GM20431 (cell line): ENCODE results near the gene APP.
"Not testable (repeated sequence)": the region's sequence is repeated elsewhere in the genome, so short reads cannot be mapped to it uniquely, and the experiment has no call there.

ENCODE experiments used
- in situ Hi-C: fragments of 300-500 bp; cut with MseI, MboI; formaldehyde crosslinking; loops from one replicate; pipeline ENCODE4 v1.15.0; 2020; ENCODE audit warnings: low sequenced_read_pairs; ENCODE audit not compliant: unreplicated experiment

The APP gene

DNA sequence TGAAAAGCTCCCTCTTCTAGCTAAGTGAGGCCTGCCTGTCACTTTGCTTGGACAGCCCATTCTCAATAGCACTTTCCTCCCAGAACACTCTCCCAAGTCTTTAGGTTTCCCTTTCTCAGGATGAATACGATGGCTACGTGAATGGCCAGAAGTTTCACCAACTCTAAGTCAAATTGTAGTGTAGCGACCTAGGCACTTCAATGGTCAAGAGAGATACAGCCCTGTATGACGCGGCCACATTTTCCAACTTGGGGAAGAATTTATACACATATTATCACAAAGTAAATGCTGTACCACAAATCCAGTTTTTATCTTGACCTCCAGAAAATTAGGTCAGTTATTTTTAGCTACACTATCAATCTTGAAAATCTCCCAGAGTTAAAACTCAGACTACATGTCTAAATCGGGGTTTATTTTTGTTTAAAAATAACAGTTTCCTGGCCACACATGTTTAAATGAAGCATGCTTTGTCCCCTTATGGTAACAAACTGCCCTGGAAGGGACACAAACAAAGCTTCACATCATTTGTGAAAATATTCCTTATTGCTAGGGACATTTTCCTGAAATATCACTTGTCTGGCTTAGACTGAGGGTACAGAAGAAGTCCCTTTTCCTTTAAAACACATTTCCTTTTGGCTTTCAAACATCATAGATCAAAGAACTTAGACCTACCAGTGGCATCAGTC is 243.2 kb downstream of the APP start:
- in situ Hi-C loops = no loop called here

DNA sequence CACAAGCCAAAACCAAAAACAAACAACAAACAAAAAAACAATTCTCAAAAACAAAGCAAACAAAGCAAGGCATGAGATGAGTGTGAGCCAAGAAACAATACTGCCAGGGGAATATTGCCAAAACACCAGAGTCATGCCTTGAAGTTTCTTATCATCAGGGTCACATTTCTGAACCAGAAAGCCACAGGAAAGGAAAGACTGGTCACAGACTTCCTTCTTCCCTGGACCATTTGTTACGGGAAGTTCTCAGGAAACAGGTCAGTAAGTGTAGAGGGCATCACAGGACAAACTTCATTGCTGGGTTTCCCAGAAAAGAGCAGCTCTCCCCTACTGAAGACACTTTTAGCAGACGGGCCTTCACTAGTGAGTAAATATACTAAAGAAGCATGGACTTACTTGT is 244.6 kb downstream of the APP start:
- in situ Hi-C loops = no loop called here

DNA sequence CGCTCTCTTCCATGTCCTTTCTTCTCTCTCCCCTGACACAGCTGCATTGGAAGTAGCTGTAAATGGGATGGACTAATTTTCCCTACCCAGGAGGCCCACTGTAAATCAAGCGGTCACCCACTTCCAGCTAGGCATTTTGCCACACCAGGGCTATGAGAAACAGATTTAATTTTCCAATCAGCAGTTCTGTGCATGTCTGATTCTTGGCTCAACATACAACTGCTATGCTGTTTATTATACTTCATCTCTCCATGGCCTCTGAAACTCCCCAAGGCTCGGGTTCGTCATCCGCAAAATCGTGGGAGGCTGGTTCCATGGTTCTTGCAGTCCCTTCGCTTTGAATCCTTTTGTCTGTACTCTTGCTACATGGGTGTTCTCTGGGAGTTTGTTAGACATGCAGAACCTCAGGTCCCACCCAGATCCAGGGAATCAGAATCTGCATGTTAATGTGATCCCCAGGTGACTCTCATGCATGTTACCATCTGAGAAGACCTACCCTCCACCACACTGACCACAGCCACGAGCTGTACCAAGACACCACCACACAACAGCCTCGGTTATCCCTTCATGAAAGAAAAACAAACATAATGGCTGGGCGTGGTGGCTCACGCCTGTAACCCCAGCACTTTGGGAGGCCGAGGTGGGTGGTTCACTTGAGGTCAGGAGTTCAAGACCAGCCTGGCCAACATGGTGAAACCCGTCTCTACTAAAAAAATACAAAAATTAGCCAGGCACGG is 245.3 kb downstream of the APP start:
- in situ Hi-C loops = no loop called here

DNA sequence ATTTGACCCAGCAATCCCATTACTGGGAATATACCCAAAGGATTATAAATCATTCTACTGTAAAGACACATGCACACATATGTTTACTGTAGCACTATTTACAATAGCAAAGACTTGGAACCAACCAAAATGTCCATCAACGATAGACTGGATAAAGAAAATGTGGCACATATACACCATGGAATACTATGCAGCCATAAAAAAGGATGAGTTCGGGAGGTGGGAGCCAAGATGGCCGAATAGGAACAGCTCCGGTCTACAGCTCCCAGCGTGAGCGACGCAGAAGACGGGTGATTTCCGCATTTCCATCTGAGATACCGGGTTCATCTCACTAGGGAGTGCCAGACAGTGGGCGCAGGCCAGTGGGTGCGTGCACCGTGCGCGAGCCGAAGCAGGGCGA is 252.4 kb downstream of the APP start:
- in situ Hi-C loops = not testable (repeated sequence)

DNA sequence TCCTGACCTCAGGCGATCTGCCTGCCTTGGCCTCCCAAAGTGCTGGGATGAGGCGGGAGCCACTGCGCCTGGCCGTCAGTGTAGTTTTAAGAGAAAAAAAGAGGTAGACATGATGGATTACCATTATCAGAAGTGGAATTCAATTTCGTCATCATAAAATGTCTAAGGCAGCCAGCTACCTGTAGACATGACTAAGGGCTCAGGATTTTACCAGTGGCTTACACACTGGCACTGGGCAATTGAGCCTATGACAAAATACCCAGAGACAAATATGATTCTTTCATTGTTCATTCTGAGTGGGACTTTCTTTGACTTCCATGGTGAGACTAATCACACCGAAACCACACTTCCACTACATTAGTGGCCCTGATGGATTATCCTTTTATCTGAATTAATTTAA is 254.3 kb downstream of the APP start:
- in situ Hi-C loops = no loop called here

DNA sequence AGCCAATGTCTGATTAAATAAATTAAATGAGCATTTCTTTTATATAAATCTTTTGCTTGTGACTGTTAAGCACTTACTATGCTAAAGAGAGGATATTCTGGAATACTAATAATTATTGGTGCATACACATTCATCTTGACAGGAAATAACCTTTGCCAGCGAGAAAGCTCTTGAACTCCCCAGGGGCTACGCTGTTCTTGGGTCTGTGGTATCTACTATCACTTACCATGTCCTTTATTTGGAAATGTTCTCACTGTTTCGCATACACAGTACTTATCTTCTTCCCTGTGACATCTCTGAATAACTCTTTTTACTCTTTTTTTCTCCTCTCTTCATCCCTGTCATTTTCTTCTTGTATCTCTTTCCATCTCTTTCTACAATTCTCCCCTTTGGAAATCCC is 257.1 kb downstream of the APP start:
- in situ Hi-C loops = no loop called here

DNA sequence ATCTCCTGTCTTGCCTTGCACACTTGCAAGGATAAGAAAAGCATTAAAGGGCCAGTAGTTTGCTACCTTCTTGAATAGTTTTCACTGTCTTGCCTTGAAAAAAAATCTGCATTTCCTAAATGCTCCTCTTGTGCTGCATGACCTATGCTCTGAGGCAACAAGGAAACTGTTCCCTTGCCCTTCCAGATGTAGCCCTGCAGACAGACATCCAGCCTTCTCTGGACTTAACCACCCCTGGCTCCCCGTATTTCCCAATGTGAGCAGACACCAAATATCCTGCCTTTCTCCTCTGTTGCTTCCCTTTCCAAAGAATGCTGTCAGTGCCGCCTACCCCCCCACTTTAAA is 258.2 kb downstream of the APP start:
- in situ Hi-C loops = no loop called here

DNA sequence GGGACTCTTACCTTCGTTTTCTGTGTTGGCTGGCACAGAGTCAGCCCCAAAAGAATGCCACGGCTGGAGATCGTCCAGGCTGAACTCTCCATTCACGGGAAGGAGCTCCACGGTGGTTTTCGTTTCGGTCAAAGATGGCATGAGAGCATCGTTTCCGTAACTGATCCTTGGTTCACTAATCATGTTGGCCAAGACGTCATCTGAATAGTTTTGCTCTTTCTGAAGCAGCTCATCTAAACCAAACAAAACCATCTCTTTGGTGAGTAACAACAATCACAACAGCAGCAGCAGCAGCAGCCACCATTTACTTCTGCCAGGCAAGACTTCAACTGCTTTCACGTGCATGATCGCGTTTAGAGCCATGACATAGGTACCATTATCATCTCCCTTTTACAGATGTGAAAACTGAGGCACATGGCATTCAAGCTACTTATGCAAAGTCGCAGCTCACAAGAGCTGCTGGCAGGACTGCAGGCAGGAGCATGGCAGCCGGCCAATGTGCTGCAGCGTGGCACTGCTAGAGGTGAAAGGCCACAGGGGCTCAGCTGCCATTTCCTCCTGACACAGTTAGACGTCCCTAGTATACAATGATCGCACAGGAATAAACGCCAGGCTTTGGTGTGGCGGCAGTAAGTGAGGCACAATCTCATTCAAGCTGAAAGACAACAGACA is 258.7 kb downstream of the APP start:
- in situ Hi-C loops = no loop called here

DNA sequence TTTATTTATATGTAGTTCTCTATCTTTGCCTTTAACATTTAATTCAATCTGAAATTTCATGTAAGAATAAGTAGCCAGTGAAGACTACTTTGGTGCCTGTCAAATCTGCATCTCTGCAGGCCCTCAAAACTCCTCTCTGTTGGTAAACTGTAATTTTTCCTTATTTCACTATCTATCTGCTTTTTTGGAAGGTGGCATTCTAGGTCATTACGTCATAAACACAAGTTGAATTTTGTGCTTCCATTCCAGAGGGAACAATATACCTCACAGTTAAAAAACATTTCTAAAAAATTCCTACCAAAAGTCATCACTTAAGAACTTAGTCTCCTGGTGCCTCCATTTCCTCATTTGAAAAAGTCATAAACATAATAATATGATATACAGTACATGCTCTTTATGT is 259.8 kb downstream of the APP start:
- in situ Hi-C loops = no loop called here

DNA sequence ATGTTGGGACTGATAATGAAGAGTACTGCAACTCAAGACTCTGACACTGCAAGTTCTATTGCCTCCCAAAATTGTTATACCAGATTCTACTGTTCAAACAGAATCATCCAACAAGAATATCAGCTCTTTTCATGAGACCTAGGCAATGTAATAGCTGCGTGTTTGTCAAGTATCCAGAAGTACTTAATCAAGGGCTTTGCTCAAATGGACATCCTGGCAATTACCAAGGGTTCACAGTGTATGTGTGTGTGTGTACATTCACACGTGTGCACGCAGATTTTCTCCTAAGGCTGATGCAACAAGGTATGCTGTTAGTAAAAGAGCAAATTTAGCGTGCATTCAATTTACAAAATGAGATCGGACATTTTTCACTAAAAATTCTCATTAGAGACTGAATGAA is 261.2 kb downstream of the APP start:
- in situ Hi-C loops = no loop called here

DNA sequence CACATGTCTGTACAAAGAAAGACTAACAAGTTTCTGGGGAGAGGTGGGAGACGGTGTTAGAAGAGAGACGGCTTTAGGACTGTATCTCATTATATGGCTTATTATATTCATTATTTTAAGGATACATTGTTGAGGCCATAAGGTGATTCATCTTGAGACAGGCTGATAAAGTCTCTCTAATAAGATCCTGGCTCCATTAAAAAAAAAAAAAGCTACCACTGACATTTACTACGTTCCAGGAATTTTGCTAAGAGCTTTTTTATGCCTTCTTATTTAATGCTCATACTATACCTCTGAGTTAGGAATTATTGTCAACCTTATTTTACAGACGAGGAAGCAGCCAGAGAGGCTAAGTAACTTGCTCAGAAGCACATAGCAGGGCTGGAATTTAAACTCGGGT is 262.1 kb downstream of the APP start:
- in situ Hi-C loops = no loop called here

DNA sequence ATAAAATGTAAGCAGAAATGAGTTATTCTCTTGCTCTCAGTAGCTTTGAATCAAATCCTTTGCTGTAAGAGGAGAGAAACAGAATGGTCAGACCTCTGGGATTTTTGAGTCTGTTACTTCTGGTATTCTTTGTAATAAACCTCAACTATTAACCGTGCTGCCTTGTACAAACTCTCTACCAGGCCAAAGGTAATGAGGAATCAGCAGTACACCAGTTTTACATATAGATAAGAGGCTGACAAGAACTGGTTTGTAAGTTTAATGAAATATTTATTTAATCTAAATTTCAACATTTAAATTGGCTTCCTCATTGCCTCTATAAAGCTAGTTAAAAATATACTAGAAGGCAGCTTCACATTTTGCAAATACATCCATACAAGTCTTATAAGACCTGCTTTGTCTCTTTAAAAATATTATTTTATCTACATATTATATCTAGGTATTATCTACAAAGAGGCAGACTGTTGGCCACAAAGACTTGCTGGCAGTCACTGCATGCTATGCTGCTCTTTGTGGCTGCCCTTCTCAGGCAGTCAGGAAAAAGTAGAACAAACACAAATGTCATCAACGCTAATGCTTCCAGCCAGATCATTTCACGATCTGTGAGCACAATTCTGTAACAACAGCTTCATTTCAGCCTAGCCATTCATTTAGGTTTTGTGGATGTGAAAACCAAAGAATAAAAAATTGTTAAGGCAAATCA is 262.8 kb downstream of the APP start:
- in situ Hi-C loops = no loop called here

DNA sequence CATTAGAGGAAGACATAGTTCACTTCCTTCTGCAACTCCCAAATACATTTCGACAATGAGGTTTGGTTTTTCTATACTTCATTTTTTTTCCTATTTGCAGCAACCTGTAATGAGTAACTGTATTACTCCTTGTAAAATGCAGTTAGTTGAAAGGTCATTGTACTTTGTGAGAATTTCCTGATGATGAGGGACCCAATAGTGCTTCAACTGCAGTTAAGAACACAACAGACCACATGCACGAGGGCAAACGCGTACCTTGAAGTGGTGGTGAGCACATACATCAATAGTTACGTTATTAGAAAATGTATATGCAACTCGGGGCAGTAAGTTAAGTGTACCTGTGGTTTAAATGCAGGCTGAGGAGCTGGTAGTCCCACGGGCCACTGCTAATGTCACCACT is 264.0 kb downstream of the APP start:
- in situ Hi-C loops = no loop called here

DNA sequence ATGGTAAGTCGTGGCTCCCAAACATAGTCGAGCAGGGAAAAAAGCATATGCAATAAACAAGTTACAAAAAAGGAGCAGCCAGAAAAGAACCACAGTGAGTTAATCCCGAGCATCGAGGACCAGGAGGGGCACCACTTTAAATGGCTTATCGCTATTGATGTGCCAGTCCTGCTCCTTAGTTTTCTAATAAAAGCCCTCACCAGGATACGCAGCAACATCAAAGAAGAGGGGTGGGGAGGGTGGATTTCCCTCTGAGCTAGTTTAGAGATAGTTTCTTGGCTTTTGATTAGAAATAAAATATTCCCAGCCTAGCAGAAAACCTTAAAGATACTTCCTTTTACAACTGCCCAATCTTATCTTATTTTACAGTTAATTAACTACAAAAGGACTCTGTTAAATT is 265.4 kb downstream of the APP start:
- in situ Hi-C loops = no loop called here

DNA sequence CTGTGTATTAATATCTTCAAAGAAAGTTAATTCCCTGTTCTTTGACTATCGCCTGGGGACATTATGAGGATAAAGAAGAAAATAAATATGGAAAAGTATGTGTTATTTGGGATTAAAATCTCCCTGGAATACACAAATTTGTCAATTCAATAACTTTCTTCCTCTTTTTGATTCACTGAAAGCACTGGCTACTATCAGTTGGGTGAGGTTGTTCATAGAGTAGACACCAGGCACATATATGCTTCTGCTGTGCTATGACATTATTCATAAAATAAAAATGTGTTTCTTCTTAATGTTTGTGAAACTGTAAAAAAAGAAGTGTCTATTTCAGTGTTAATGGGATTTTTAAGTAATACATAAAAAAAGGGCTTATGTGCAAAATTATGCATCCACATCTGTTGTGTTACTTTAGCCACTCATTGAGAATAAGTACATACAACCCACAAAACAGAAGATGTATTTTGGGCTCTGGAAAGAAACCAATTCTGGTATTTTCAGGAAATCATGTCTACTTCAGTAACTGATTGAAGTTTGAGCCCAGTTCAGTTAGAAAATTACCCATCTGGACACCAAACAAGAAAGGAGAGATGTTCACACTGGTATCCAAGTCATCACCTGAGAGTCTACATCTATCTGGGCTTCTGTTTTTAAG is 266.4 kb downstream of the APP start:
- in situ Hi-C loops = no loop called here

DNA sequence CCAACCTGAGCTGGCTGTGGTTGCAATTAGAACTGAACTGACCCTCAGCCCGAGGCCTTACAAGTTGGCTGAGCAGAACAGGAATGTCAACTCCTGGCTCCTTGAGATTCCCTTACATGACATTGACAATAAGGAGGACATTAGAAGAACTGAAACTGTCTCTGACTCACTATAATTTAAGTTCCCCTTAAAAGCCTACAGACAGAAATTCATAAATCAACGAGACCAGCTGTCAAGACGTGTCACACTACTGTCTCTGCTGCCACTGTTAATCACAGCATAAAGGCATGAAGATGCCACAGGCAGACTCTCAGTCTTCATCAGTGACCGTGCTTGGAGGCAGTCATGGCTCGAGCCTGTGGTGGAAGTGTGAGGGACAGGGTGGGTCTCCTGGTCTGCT is 267.0 kb downstream of the APP start:
- in situ Hi-C loops = no loop called here

DNA sequence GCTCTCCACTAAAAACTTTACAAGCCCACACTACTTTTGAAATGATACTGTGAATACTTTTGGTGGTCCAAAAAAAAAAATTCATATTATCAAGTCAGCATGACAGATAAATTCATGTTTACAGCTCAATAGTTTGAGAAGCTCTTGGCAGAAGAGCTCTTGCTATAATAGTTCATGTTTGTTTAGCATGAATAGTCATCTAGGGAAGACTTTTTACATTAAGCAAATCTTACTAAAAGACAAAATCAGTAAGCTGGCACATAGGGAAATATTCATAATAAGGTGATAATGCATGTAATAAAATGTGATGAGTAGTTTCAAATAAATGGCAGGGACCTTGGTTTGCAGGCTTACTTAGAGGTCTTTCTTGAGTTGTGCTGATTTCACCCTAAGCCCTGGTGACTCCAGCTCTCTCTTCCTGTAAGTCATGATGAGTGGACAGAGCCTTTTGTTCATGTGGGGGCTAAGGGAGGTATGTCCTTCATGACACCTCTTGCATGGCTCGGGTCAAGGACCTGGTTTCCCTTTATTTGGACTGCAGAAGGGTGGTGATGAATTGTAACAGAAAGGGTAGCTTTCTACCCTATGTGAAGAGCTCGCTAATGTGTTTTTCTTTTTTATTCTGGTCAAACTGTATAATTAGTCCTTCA is 269.1 kb downstream of the APP start:
- in situ Hi-C loops = no loop called here

DNA sequence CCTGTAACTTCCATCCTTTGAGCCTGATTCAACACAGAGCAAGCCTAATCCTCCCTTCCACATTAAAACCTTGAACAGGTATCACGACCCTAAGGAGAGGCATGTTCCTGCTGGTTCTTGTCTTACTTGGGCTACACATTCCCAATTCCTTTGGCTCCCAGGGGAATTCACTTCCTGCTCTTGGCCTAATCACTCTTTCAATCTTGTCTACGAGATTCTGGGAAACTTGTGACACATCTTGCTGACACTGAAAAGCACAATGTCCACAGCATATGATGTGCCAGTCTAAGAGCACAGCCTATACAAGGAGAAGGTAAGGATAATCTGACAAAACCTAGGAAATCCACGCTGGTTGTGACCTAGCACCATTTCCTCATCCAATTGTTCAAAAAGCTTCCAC is 271.9 kb downstream of the APP start:
- in situ Hi-C loops = loop anchor here (25.0 kb wide), 1 partner anchor 264 kb away; the partner anchor contains the start of gene APP

DNA sequence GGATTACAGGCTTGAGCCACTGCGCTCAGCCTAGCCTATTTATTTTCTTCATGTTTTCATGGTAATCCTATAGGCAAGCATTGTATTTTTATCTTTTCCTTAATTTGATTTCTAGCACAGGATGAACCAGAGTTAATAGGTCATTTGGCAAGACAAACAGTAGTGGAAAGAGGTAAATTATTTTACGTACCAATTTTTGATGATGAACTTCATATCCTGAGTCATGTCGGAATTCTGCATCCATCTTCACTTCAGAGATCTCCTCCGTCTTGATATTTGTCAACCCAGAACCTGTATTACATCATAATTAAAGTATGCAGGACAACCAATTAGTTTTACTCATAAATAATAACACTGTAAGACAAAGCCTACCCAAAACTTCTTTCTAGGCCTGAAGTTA is 273.2 kb downstream of the APP start:
- in situ Hi-C loops = loop anchor here (25.0 kb wide), 1 partner anchor 265 kb away; the partner anchor contains the start of gene APP
